Adipose tissue (tissue), 3 donors: Measurements from ENCODE around the gene TMEM141. TPM values are rescaled to one million over a fixed set of nuclear protein-coding genes. Genes with fewer than 3 reads are reported as not detected.
A peak's percentile ranks its signal among the peaks of the same experiment; 100 is the strongest.

Source experiments
- H3K27ac ChIP-seq: one replicate; pipeline ENCODE4 v1.5.1; 2013; ENCODE audit warnings: low read depth, low read length
- WGBS, 3 donors: extraction: QIAGEN DNeasy Blood & Tissue Kit; methylation state at CpG; one replicate each; pipeline ENCODE4 v1.1.7; 2013; 5-methylcytosine and 5-hydroxymethylcytosine counted together
- polyA plus RNA-seq, 3 donors: library from polyadenylated mRNA; stranded (reverse); fragments of 200-250 nt; gene quantifications; one replicate each; pipeline ENCODE4 v1.2.3, GENCODE V29; 2013
- donor health status: healthy with polysubstance abuse.
- donor health status: Bipolar disorder and iron deficiency.
- donor health status: healthy.

TMEM141 gene
- polyA plus RNA-seq, 3 donors, result 74.4 to 89.2 (median 81.8) TPM

DNA sequence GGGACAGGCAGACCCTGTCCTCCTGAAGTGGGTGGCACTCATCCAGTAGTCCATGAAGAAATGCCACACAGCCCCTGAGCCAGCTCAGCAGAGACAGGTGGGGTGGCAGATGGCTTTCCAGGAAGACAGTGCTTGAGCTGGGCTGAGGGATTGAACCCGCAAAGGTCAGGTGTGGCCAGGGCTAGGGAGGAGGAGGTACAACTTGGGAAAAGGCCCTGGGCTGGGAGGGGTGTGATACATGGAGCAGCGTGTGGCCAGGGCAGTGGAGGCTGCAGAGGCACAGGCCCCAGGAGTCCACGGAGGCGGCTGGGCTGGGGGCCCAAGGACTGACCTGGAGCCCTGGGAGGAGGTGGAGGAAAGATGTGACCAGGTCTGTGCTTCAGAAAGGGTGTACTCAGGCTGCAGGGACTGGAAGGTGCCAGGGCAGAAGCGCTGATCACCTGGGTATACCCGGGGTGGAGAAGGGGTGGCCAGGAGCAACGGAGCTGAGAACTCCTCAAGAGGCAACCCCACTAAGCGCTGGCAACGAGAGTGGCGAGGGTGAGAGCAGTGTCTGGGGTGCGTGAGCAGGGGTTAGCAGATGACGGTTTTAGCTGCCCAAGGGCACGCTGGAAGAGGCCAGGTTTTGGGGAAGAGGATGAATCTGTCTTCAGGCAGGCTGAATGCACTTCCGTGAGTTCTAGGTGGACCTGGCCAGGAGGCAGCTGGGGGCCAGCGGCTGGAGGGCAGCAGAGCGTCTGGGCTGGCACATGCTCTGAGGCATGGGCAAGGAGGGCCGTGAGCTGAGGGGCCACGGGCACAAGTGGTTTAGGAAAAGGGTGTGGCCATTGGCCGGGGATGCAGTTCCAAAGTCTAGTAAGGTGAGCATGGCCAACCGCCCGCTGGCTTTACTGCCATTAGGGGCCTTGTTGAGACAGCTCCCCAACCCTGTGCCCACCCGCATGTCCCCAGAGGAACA is 12.7 kb downstream of the TMEM141 start:
- no peak overlapping the region for H3K27ac ChIP-seq
- WGBS, 3 donors, result 94 to 96% (median 94%) methylated on average over 22 of the region's 22 CpGs

DNA sequence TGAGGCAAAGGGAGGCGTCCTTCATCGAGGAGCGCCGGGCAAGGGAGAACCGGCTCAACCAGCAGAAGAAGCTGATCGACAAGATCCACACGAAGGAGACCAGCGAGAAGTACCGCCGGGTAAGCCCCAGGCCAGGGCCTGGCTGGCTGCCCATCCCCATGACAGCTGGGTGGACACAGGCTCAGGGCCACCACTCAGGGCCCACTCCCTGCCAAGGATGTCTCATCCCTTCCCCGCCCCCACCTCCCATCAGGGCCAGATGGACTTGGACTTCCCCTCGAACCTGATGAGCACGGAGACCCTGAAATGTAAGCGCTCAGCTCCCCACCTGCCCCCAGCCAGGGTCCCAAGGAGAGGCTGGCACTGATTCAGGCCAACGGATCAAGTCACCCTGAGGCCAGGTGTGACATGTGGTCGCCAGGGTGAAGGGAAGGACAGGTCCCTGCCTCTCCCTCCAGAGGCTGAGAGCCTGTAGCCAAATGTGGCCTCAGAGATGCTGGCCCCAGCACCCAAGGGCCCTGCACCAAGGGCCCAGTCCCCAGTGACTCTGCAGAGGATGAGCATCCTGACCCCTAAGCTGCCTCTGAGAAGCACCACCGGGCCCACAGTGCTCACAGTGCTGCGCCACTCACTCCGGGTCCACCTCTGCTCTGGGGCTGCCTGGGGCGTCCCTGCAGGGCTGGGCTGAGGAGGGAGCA is 13.5 kb downstream of the TMEM141 start:
- WGBS, 3 donors, result 93 to 96% (median 94%) methylated on average over 20 of the region's 20 CpGs
- no peak overlapping the region for H3K27ac ChIP-seq

DNA sequence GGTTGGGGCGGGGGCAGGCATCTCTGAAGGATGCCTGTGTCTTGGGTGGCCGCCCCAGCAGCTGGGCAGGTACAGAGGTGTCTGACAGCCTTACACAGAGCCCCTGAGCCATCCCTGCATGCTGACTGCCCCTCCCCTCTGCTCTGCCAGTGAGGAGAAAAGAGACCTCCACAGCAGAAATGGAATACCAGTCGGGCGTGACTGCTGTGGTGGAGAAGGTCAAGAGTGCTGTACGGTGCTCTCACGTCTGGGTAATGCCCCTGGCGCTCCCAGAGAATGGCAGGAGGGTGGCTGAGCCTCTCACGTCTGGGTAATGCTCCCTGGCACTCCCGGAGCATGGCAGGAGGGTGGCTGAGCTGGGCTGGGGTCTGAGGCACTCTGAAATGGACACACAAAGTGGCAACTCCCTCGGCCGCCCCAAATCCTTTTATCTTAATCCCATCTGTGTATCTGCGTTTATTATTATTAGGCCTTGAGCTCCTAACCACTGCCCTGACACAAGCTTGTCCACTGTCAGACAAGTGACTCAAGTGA is 14.1 kb downstream of the TMEM141 start:
- 91 to 93% (median 92%) methylated on average over 12 of the region's 12 CpGs for WGBS, 3 donors
- no peak overlapping the region for H3K27ac ChIP-seq

DNA sequence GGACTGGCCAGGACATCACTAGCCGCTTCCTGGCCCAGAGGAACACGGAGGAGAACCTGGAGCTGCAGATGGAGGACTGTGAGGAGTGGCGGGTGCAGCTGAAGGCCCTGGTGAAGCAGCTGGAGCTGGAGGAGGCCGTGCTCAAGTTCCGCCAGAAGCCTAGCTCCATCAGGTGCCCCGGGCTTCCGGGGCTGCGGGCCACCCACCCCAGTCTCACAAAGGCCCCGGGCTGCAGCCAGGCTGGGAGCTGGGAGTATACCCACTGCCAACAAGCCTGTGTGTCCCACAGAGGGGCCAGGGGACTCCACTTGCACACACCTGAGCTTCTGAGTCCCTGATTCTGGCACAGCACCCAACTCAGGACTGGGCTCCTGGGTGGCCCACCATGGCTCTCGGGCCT is 14.9 kb downstream of the TMEM141 start:
- H3K27ac ChIP-seq, result no peak overlapping the region
- 95 to 97% (median 95%) methylated on average over 10 of the region's 10 CpGs for WGBS, 3 donors

DNA sequence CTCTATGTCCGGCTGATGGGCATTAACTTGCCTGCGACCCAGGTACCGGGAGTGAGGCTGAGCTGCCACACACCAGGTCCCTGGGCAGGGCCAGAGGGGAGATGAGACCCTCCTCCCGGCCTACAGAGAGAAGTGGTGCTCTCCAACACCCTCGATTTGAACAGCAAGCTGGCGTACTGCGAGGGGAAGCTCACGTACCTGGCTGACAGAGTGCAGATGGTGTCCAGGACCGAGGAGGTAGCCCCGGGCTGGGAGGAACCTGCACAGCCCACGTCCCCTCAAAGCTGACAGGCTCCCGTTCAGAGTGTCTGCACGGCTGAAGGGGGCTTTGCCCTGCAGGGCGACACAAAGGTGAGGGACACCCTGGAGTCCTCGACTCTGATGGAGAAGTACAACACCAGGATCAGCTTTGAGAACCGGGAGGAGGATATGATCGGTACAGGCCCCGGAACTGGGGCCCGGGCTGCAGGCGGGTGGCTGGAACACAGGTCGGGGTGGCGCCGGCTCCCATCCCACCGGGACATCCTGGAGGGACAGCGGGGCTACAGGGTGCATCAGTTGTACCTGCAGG is 15.6 kb downstream of the TMEM141 start:
- WGBS, 3 donors, result 66 to 74% (median 72%) methylated on average over 25 of the region's 25 CpGs
- H3K27ac ChIP-seq, result no peak overlapping the region

DNA sequence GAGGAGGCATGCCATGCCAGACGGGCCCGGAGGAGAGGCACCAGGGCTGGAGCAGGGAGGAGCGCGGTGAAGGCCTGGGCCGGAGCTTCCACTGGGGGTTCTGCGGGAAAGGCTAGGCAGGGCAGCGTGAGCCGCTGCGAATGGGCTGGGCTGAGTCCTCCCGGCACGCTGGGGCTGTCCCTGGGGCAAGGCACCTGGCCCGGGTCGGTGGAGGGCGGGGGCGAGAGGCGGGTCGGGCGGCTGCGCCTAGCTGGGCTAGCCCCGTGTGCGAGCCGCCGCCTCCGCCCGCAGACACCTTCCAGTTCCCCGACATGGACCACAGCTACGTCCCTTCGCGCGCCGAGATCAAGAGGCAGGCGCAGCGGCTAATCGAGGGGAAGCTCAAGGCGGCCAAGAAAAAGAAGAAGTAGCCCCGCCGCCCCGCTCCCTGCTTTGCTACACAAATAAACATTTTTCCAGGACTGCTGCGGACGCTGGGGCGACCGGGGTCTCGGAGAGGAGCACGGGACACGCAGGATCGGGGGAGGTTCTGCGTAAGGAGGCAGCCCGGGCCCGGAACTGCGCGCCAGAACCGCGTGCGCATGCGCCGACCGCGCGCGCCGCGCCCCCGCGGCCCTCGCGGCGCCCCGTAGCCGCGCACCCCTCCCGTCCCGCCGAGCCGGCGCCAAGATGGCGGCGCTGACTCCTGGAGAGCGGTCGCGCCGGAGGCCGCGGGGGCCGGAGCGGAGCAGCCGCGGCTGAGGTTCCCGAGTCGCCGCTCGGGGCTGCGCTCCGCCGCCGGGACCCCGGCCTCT is 16.3 kb downstream of the TMEM141 start, which contains the start of gene RABL6:
RABL6 (plus strand) TSS at position 668 of the 794 bp plus-strand sequence. CDS start 249 bp downstream, outside the sequence.
- H3K27ac ChIP-seq, result peak within 1 kb of the TSS; percentile 45
- 1% methylated on average over 68 to 95 of the region's 96 CpGs for WGBS, 3 donors

DNA sequence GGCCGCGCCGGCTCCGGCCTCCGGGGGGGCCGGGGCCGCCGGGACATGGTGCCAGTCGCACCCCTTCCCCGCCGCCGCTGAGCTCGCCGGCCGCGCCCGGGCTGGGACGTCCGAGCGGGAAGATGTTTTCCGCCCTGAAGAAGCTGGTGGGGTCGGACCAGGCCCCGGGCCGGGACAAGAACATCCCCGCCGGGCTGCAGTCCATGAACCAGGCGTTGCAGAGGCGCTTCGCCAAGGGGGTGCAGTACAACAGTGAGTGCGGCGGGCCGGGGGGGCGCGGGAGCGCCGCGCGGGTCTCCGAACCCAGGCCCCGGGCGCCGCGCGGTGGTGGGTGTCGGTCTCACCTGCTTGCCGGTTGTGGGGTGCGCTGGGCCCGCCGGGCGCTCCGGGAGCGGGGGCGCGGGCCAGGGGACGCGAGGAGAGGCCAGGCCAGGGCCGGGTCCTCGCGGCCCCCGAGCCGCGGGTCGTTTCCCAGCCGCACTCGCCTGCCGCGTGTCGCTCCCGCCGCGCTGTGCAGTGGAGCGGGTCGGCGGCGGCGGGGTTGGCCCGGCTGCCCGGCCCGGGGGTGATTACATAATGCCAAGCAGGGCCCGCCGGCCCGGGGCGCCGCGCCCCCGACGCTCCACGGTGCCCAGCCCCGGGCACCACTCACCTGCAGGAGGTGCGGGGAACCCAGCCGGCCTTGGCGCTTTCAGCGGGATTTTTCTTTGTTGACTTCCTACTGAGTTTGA is 17.1 kb downstream of the TMEM141 start:
- WGBS, 3 donors, result 0 to 1% (median 0%) methylated on average over 70 to 93 of the region's 93 CpGs
- no peak overlapping the region for H3K27ac ChIP-seq

DNA sequence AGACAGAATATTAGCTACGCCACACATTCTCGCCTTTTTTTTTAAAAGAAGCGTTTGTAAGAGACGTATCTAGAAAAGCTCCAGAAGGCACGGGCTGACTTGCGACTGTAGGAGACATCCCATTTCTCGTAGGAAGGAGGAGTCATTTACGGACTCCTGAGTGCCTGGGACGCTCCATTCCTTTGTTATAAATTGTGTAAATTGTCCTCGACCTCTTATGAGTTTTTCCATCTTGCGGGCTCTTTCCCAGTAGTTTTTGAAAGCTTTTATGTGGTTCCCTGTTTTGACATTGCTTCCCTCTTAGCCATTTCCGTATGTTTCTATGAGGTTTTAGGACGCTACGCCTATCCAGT is 17.6 kb downstream of the TMEM141 start:
- no peak overlapping the region for H3K27ac ChIP-seq

DNA sequence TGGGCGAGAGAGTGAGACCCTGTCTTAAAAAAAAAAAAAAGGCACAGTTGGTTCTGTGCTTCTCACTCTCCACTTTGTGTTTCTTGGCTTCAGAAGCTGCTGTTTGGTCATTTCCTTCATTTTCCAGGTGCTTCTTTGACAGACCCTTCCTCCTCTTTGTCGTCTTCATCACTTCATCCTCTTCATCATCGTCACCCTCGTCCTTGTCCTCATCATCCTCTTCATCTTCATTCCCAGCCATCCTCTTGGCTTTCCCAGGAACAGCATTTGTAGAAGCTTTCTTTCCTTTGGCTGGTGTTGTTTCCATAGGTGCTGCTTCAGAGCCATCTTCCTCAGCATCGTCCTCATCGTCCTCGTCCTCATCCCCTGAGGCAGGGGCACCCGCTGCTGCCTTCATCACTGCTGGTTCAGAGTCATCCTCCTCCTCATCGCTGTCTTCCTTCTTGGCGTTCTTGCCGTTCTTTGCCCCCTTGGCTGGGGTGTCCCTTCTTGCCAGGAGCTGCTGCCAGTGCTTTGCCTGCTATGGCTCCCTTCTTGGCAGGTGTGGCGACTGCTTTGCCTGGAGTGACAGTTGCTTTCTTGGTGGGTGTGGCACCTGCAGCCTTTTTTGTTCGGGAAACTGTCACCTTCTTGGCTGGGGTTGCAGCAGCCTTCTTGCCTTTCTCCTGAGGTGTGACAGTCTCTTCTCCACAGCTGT is 23.7 kb downstream of the TMEM141 start:
- no peak overlapping the region for H3K27ac ChIP-seq
- WGBS, 3 donors, result 93 to 94% (median 93%) methylated on average over 13 of the region's 13 CpGs

More for the DNA sequence above, 17.6 kb downstream of the TMEM141 start:
- WGBS, 3 donors, result 4% methylated on average over 14 of the region's 14 CpGs

DNA sequence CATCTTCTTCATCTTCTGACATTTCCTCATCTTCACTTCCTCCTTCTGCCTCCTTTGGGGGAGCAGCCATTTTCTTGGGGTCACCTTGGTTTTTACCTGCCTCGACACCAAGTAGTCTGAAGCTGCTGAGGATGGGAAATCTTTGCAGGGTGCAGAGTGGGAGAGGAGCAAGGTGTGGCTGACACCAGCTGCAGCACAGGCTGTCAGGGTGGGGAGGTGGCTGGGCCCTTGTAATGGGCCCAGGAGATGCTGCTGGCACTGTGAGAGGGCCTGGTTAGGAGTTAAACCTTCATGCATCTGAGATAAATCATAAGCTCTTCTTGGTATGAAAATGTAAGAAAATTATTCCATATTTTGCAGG is 24.3 kb downstream of the TMEM141 start:
- WGBS, 3 donors, result 0 to 56% (median 0%) methylated on average over 1 of the region's 1 CpG
- no peak overlapping the region for H3K27ac ChIP-seq

DNA sequence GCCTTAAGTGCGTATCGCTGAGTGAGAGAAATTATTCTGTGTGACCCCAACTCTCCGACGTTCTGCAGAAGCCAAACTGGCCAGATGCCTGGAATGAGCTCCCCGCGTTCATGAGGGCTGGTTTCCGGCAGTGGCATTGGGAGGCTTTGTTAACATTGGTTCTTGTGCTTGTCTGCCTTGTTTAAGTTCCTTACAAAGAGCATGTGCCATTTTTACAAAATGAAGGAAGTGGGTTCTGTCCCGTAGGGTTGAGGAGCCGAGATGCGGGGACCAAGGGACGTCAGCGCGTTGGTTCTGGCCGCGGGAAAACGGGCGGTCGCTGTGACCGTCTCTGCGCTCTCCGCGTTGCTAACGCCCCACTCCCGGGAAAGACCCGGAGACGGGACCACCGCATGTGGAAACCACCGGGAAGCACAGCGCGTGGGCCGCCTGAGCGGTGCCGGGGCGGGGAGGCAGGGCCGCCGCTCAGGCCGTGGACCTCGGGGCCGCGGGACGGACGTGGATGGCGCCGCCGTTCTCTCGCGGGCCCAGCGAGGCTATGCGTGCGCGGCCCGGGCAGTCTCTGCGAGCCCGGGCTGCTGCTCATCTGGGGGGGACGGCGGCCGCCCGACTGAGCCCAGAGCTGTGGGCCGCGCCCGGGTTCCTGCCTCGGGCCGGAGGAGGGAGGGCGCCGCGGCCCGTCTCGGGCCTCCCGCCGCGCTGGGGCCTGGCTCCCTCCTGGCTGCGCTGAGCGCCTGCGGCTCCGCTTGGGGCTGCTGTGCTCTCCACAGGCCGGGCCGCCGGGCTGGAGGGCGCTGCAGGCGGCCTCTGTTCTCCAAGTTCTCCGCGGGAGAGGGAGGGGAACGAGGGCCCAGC is 30.1 kb downstream of the TMEM141 start:
- no peak overlapping the region for H3K27ac ChIP-seq
- 22 to 56% (median 31%) methylated on average over 58 to 83 of the region's 83 CpGs for WGBS, 3 donors

DNA sequence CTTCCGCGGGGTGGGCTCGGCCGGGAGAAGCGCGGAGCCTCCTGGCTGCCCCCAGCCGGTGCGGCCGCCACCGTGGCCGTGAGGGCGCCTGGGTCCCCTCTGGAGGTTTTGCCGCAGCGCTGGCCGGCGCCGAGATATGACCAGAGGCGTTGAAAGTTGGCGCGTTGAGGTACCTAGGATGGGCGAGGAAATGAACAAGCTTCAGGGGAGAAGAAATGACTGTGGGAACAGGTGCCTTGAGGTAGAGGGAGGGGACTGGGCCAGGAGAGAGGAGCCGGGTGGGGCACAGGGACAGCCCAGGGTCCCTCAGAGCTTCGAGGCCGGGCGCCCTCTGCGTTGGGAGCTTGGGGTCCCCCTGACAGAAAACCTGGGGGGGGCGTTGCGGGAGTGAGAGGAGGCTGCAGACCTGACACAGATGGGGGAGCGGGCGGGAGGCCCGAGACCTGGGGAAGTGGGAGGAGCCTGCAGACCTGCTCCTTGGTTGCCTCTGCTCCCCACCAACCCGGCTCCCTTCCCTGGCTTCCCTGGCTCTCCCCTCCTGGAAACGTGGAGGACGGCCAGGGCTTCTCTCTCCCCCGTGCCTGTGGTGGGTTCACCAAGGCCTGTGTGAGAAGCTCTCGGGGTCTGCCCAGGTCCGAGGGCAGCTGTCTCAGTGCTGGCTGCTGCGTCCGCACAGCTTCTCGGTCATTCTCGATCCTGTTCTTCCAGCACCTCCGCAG is 30.8 kb downstream of the TMEM141 start:
- no peak overlapping the region for H3K27ac ChIP-seq

DNA sequence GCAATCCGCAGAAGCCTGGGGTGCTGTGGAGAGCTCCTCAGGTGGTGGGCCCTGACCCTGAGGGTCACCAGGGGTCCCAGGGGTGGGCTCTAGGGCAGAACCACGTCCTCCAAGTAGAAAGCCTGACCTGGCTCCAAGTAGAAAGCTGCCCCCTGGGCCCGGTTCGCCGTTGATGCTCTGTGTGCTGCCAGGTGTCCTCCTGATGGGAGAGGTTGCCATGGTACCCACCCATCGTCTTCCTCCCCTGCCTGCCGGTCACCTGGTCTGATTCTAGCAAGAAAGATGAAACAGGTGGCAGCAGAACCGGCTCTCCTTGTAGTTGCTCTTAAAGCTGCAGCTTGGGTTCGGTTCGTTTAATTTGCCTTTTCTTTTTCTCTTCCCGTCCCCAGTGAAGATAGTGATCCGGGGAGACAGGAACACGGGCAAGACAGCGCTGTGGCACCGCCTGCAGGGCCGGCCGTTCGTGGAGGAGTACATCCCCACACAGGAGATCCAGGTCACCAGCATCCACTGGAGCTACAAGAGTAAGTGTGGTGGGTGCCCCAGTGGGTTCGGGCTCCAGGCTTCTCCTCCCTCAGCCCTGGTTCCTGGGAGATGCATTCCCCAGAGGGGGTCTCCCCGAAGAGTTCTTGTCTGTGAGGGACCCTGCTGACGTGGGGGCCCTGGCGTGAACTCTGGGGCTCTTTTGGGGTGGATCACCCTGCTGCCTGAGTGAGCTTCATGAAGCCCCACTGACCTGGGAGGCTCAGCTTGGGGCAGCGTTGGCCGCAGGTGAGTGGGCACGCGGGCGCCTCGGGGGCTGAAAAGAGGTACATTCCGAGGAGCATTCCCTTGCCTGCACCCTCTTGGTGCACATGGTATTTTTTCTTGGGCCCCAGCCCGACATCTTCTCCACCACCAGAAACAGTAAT is 32.2 kb downstream of the TMEM141 start:
- no peak overlapping the region for H3K27ac ChIP-seq
- WGBS, 3 donors, result 80 to 92% (median 91%) methylated on average over 29 to 30 of the region's 30 CpGs

More for the DNA sequence above, 30.8 kb downstream of the TMEM141 start:
- 73 to 80% (median 74%) methylated on average over 32 to 42 of the region's 42 CpGs for WGBS, 3 donors

DNA sequence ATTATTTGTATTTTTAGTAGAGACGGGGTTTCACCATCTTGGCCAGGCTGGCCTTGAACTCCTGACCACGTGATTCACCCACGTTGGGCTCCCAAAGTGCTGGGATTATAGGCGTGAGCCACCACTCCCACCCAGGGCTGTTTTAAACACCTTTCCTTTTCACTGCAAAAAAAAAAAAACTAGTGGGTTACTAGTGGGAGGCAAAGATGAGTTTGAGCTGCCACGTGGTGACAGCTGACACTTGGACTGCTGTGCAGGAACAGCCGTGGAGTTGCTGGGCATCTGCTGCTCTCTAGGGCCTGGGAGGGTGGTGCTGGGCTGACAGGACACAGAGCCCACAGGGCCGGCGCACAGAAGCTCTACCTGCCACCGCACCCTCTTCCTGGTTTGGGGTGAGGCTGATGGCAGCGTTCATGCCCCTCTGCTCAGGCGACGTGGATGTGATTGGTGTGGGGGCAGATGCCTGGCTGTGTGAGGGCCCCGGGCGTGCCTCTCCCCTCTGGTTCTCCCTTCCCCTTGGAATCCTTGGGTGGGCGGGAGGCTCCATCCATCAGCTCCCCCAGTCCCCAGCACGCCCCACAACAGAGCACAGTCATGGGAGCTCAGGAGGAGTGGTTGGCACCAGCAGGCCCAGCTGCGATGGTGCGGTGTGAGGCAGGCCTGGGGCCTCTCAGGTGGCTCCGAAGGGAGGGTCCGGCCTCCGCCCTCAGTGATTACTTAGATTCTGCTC is 33.5 kb downstream of the TMEM141 start:
- WGBS, 3 donors, result 87 to 92% (median 92%) methylated on average over 21 of the region's 21 CpGs
- no peak overlapping the region for H3K27ac ChIP-seq
